ENCODE data around the gene LARGE2. TPM values are rescaled to one million over a fixed set of nuclear protein-coding genes. Genes with fewer than 3 reads are reported as not detected.

Gene LARGE2
- total RNA-seq, 1 experiment from 2014 or later, result 10.8 TPM

GRCh38 chr11:45920531-45921477, 1.7 kb upstream of the LARGE2 start:
- no peaks in the 10 kb centered on the region; the same call in 1 of the 2 replicates for H3K36me3 ChIP-seq (ENCODE audit: insufficient read depth, low read length)
- peaks cover 40% of the 10 kb centered on the region for H3K4me1 ChIP-seq (ENCODE audit: low read length)
- no peaks in the 10 kb centered on the region for H3K9me3 ChIP-seq (ENCODE audit: low read length)
- H3K9ac ChIP-seq (ENCODE audit: low read length), result no peak overlapping the region
- H3K4me2 ChIP-seq (ENCODE audit: low read depth, low read length, poor library complexity, severe bottlenecking), result no peak overlapping the region
- H3K4me3 ChIP-seq (ENCODE audit: low read length), result no peak overlapping the region
- peaks cover 17% of the 10 kb centered on the region for H3K79me2 ChIP-seq (ENCODE audit: low read length)
- H3K27me3 ChIP-seq (ENCODE audit: low read length), result no peaks in the 10 kb centered on the region
- H3K27ac ChIP-seq (ENCODE audit: low read length), result no peak overlapping the region
- H4K20me1 ChIP-seq (ENCODE audit: insufficient read depth, low read depth, low read length), result peaks cover 4% of the 10 kb centered on the region; the same call in 1 of the 2 replicates
- H3K9me2 ChIP-seq (replicated peaks; ENCODE audit: insufficient read depth, low read length), result no peaks in the 10 kb centered on the region
- no peak for DNase-seq
- H2AFZ ChIP-seq (ENCODE audit: low read length), result no peak overlapping the region

GRCh38 chr11:45921561-45922424, 663 bp upstream of the LARGE2 start:
- Histone ChIP-seq H3K79me2 (ENCODE audit: low read length) (peaks cover 7% of the 10 kb centered on the region), H3K4me1 (ENCODE audit: low read length) (peaks cover 31% of the 10 kb centered on the region), H4K20me1 (ENCODE audit: insufficient read depth, low read depth, low read length) (peaks cover 4% of the 10 kb centered on the region; the same call in 1 of the 2 replicates), H3K27me3 (ENCODE audit: low read length) (no peaks in the 10 kb centered on the region), H3K27ac (ENCODE audit: low read length) (no peak overlapping the region), H3K9me2 (replicated peaks; ENCODE audit: insufficient read depth, low read length) (no peaks in the 10 kb centered on the region), H3K4me2 (ENCODE audit: low read depth, low read length, poor library complexity, severe bottlenecking) (peak overlapping the region; percentile 59), H3K9me3 (ENCODE audit: low read length) (no peaks in the 10 kb centered on the region), H3K9ac (ENCODE audit: low read length) (peak overlapping the region; percentile 70; the same call in 1 of the 2 replicates), H3K4me3 (ENCODE audit: low read length) (peak overlapping the region; percentile 69), H3K36me3 (ENCODE audit: insufficient read depth, low read length) (no peaks in the 10 kb centered on the region), H2AFZ (ENCODE audit: low read length) (no peak overlapping the region)
- DNase-seq, result no peak

- H3K4me3 ChIP-seq (ENCODE audit: low read length), result no peak overlapping the region
- peaks cover 23% of the 10 kb centered on the region for H3K4me1 ChIP-seq (ENCODE audit: low read length)
- no peaks in the 10 kb centered on the region for H3K9me2 ChIP-seq (replicated peaks; ENCODE audit: insufficient read depth, low read length)
- H3K27ac ChIP-seq (ENCODE audit: low read length), result no peak overlapping the region
- no peak for DNase-seq
- H3K36me3 ChIP-seq (ENCODE audit: insufficient read depth, low read length), result no peaks in the 10 kb centered on the region
- H3K27me3 ChIP-seq (ENCODE audit: low read length), result no peaks in the 10 kb centered on the region
- H3K4me2 ChIP-seq (ENCODE audit: low read depth, low read length, poor library complexity, severe bottlenecking), result no peak overlapping the region
- no peaks in the 10 kb centered on the region for H3K79me2 ChIP-seq (ENCODE audit: low read length)
- H3K9me3 ChIP-seq (ENCODE audit: low read length), result no peaks in the 10 kb centered on the region
- H2AFZ ChIP-seq (ENCODE audit: low read length), result no peak overlapping the region
- peaks cover 4% of the 10 kb centered on the region; the same call in 1 of the 2 replicates for H4K20me1 ChIP-seq (ENCODE audit: insufficient read depth, low read depth, low read length)
- H3K9ac ChIP-seq (ENCODE audit: low read length), result no peak overlapping the region
These were observed 1.8 kb downstream of the LARGE2 start for GRCh38 chr11:45924036-45924915.

GRCh38 chr11:45924927-45925326, 2.5 kb downstream of the LARGE2 start:
- Histone ChIP-seq H3K79me2 (ENCODE audit: low read length) (no peaks in the 10 kb centered on the region), H3K27me3 (ENCODE audit: low read length) (no peaks in the 10 kb centered on the region), H4K20me1 (ENCODE audit: insufficient read depth, low read depth, low read length) (peaks cover 4% of the 10 kb centered on the region; the same call in 1 of the 2 replicates), H3K9me3 (ENCODE audit: low read length) (no peaks in the 10 kb centered on the region), H3K9ac (ENCODE audit: low read length) (no peak overlapping the region), H3K9me2 (replicated peaks; ENCODE audit: insufficient read depth, low read length) (no peaks in the 10 kb centered on the region), H3K36me3 (ENCODE audit: insufficient read depth, low read length) (no peaks in the 10 kb centered on the region), H3K4me2 (ENCODE audit: low read depth, low read length, poor library complexity, severe bottlenecking) (no peak overlapping the region), H3K4me3 (ENCODE audit: low read length) (no peak overlapping the region), H3K27ac (ENCODE audit: low read length) (no peak overlapping the region), H2AFZ (ENCODE audit: low read length) (no peak overlapping the region), H3K4me1 (ENCODE audit: low read length) (peaks cover 28% of the 10 kb centered on the region)
- DNase-seq, result no peak

- no peaks in the 10 kb centered on the region for H3K9me3 ChIP-seq (ENCODE audit: low read length)
- no peaks in the 10 kb centered on the region for H3K79me2 ChIP-seq (ENCODE audit: low read length)
- no peaks in the 10 kb centered on the region for H3K36me3 ChIP-seq (ENCODE audit: insufficient read depth, low read length)
- no peak overlapping the region for H3K4me3 ChIP-seq (ENCODE audit: low read length)
- no peak overlapping the region for H3K27ac ChIP-seq (ENCODE audit: low read length)
- H4K20me1 ChIP-seq (ENCODE audit: insufficient read depth, low read depth, low read length), result peaks cover 7% of the 10 kb centered on the region
- DNase-seq, result no peak
- H3K27me3 ChIP-seq (ENCODE audit: low read length), result no peaks in the 10 kb centered on the region
- H3K4me1 ChIP-seq (ENCODE audit: low read length), result peaks cover 34% of the 10 kb centered on the region
- no peak overlapping the region for H2AFZ ChIP-seq (ENCODE audit: low read length)
- no peak overlapping the region for H3K4me2 ChIP-seq (ENCODE audit: low read depth, low read length, poor library complexity, severe bottlenecking)
- H3K9me2 ChIP-seq (replicated peaks; ENCODE audit: insufficient read depth, low read length), result no peaks in the 10 kb centered on the region
- no peak overlapping the region for H3K9ac ChIP-seq (ENCODE audit: low read length)
These were observed 3.1 kb downstream of the LARGE2 start for GRCh38 chr11:45925550-45925949.

- H3K9me2 ChIP-seq (replicated peaks; ENCODE audit: insufficient read depth, low read length), result no peaks in the 10 kb centered on the region
- H3K9me3 ChIP-seq (ENCODE audit: low read length), result no peaks in the 10 kb centered on the region
- peaks cover 39% of the 10 kb centered on the region for H3K4me1 ChIP-seq (ENCODE audit: low read length)
- H3K9ac ChIP-seq (ENCODE audit: low read length), result no peak overlapping the region
- H3K4me2 ChIP-seq (ENCODE audit: low read depth, low read length, poor library complexity, severe bottlenecking), result no peak overlapping the region
- H3K4me3 ChIP-seq (ENCODE audit: low read length), result no peak overlapping the region
- H3K36me3 ChIP-seq (ENCODE audit: insufficient read depth, low read length), result no peaks in the 10 kb centered on the region
- H3K79me2 ChIP-seq (ENCODE audit: low read length), result no peaks in the 10 kb centered on the region
- no peak for DNase-seq
- no peaks in the 10 kb centered on the region for H3K27me3 ChIP-seq (ENCODE audit: low read length)
- peaks cover 8% of the 10 kb centered on the region for H4K20me1 ChIP-seq (ENCODE audit: insufficient read depth, low read depth, low read length)
- H2AFZ ChIP-seq (ENCODE audit: low read length), result no peak overlapping the region
- H3K27ac ChIP-seq (ENCODE audit: low read length), result no peak overlapping the region
These were observed 3.5 kb downstream of the LARGE2 start for GRCh38 chr11:45926001-45926401.

- Histone ChIP-seq H3K9me3 (ENCODE audit: low read length) (no peaks in the 10 kb centered on the region), H3K4me2 (ENCODE audit: low read depth, low read length, poor library complexity, severe bottlenecking) (no peak overlapping the region), H3K4me1 (ENCODE audit: low read length) (peaks cover 46% of the 10 kb centered on the region), H2AFZ (ENCODE audit: low read length) (no peak overlapping the region), H3K9ac (ENCODE audit: low read length) (no peak overlapping the region), H3K9me2 (replicated peaks; ENCODE audit: insufficient read depth, low read length) (no peaks in the 10 kb centered on the region), H3K27ac (ENCODE audit: low read length) (no peak overlapping the region), H4K20me1 (ENCODE audit: insufficient read depth, low read depth, low read length) (peaks cover 8% of the 10 kb centered on the region), H3K36me3 (ENCODE audit: insufficient read depth, low read length) (no peaks in the 10 kb centered on the region), H3K4me3 (ENCODE audit: low read length) (no peak overlapping the region), H3K79me2 (ENCODE audit: low read length) (no peaks in the 10 kb centered on the region), H3K27me3 (ENCODE audit: low read length) (no peaks in the 10 kb centered on the region)
- DNase-seq, result no peak
These were observed 4.3 kb downstream of the LARGE2 start for GRCh38 chr11:45926536-45927331.

Data from Karpas-422 (cell line).